IPS DF 4.7 (cell line): Measurements from ENCODE around the gene RABL2A.
"Not testable (repeated sequence)": the region's sequence is repeated elsewhere in the genome, so short reads cannot be mapped to it uniquely, and the experiment has no call there.

Source experiments
- DNase-seq: peaks from one replicate; pipeline ENCODE4 v3.0.0-alpha.2; 2013; ENCODE audit warnings: low spot score; ENCODE audit errors: extremely low read depth

RABL2A gene

GRCh38 chr2:113679457-113679856 is 52.4 kb downstream of the RABL2A start:
- no peak for DNase-seq

DNA sequence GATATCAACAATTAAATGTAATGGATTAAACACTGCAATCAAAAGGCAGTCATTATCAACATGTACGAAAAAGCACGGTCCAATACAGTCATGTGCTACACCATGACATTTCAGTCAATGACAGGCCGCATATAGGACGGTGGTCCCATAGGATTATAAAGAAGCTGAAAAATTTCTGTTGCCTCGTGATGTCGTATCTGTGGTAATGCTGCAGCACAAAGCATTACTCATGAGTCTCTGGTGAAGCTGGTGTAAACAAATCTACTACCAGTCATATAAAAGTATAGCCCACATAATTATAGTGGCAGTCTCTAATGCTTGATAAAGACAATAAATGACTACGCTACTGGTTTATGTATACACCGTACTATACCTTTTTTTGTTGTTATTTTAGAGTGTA is 58.4 kb downstream of the RABL2A start:
- DNase-seq, result no peak

DNA sequence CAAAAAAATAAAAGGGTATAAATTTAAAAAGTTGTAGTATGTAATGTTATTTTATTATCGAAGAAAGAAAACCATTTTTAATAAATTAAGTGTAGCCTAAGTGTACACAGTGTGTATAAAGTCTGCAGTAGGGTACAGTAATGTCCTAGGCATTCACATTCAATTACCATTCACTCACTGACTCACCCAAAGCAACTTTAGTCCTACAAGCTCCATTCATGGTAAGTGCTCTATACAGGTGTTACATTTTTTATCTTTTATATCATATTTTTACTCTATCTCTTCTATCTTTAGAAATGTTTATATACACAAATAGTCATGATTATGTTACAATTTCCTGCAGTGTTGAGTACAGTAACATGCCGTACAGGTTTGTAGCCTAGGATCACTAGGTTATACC is 59.5 kb downstream of the RABL2A start:
- no peak for DNase-seq

- DNase-seq, result not testable (repeated sequence)
These were observed 63.8 kb downstream of the RABL2A start for GRCh38 chr2:113690871-113691270.
